GM21576 (cell line): Measurements from ENCODE around the gene BBC3.

Experiments
- ATAC-seq: cut with Tn5 transposase; IDR thresholded peaks from one replicate; pipeline ENCODE4 v1.9.1; 2021; ENCODE audit warnings: mild to moderate bottlenecking, moderate library complexity; ENCODE audit not compliant: unreplicated experiment

BBC3 gene

GRCh38 chr19:47231215-47232054 is 436 bp upstream of the BBC3 start:
- ATAC-seq, result no peak

GRCh38 chr19:47230054-47230920 is 712 bp downstream of the BBC3 start:
- ATAC-seq, result no peak

GRCh38 chr19:47229676-47230053 is 1.3 kb downstream of the BBC3 start:
- ATAC-seq, result no peak

- ATAC-seq, result no peak
These were observed 1.9 kb downstream of the BBC3 start for GRCh38 chr19:47228937-47229675.

GRCh38 chr19:47228168-47228936 is 2.6 kb downstream of the BBC3 start:
- ATAC-seq, result no peak

- ATAC-seq, result no peak
These were observed 3.4 kb downstream of the BBC3 start for GRCh38 chr19:47227352-47228167.

- ATAC-seq, result peak; percentile 20
These were observed 4.3 kb downstream of the BBC3 start for GRCh38 chr19:47226426-47227351.

- ATAC-seq, result peak; percentile 24
These were observed 5.1 kb downstream of the BBC3 start for GRCh38 chr19:47225746-47226425.

GRCh38 chr19:47221890-47222289 is 9.1 kb downstream of the BBC3 start:
- no peak for ATAC-seq

- ATAC-seq, result no peak
These were observed 9.7 kb downstream of the BBC3 start for GRCh38 chr19:47221080-47221841.

- no peak for ATAC-seq
These were observed 15.4 kb downstream of the BBC3 start for GRCh38 chr19:47215581-47215980.

GRCh38 chr19:47210689-47211316 is 20.2 kb downstream of the BBC3 start:
- ATAC-seq, result no peak

- no peak for ATAC-seq
These were observed 20.9 kb downstream of the BBC3 start for GRCh38 chr19:47210180-47210490.

GRCh38 chr19:47209319-47210179 is 21.4 kb downstream of the BBC3 start:
- no peak for ATAC-seq

- ATAC-seq, result no peak
These were observed 27.7 kb downstream of the BBC3 start for GRCh38 chr19:47203254-47203653.

GRCh38 chr19:47200530-47200929 is 30.5 kb downstream of the BBC3 start:
- no peak for ATAC-seq
